Amniotic epithelial cell (primary cell): ENCODE results near the gene RGS19.
"Not testable (repeated sequence)": the region's sequence is repeated elsewhere in the genome, so short reads cannot be mapped to it uniquely, and the experiment has no call there.

Source experiments
- DNase-seq: peaks from one replicate; pipeline ENCODE4 v3.0.0-alpha.2; 2010; ENCODE audit warnings: low read depth

RGS19 gene

GRCh38 chr20:64079273-64080012, at the start of gene RGS19:
TSS of gene RGS19 (minus strand) at chr20:64079518. CDS start at chr20:64076886, 2,632 bp downstream.
- peak; percentile 25 for DNase-seq

GRCh38 chr20:64123517-64123916, 44.2 kb upstream of the RGS19 start:
- DNase-seq: not testable (repeated sequence)

GRCh38 chr20:64122927-64123326, 43.6 kb upstream of the RGS19 start:
- not testable (repeated sequence) for DNase-seq

GRCh38 chr20:64121586-64121985, 42.3 kb upstream of the RGS19 start:
- DNase-seq: no peak

GRCh38 chr20:64119681-64120341, 40.5 kb upstream of the RGS19 start:
- no peak for DNase-seq

GRCh38 chr20:64119301-64119680, 40.0 kb upstream of the RGS19 start:
- no peak for DNase-seq

- DNase-seq: not testable (repeated sequence)
Measured at GRCh38 chr20:64117432-64117777, 38.1 kb upstream of the RGS19 start.

GRCh38 chr20:64116541-64117431, 37.5 kb upstream of the RGS19 start:
- DNase-seq: no peak

- no peak for DNase-seq
Measured at GRCh38 chr20:64116016-64116415, 36.7 kb upstream of the RGS19 start.

GRCh38 chr20:64115171-64115911, 36.0 kb upstream of the RGS19 start:
- no peak for DNase-seq

GRCh38 chr20:64114356-64114971, 35.1 kb upstream of the RGS19 start:
- DNase-seq: no peak

GRCh38 chr20:64113796-64114355, 34.6 kb upstream of the RGS19 start:
- no peak for DNase-seq

- no peak for DNase-seq
Measured at GRCh38 chr20:64113444-64113775, 34.1 kb upstream of the RGS19 start.

- DNase-seq: no peak
Measured at GRCh38 chr20:64112691-64113443, 33.5 kb upstream of the RGS19 start.

- DNase-seq: no peak
Measured at GRCh38 chr20:64111841-64112641, 32.7 kb upstream of the RGS19 start.

GRCh38 chr20:64110411-64111068, 31.2 kb upstream of the RGS19 start:
- DNase-seq: no peak

- no peak for DNase-seq
Measured at GRCh38 chr20:64109831-64110391, 30.6 kb upstream of the RGS19 start.

GRCh38 chr20:64108731-64109681, 29.7 kb upstream of the RGS19 start:
- no peak for DNase-seq
